SK-N-SH (cell line): ENCODE data around the gene RELB. TPM values are rescaled to one million over a fixed set of nuclear protein-coding genes. Genes with fewer than 3 reads are reported as not detected.
A peak's percentile ranks its signal among the peaks of the same experiment; 100 is the strongest.

ENCODE experiments used
- CTCF ChIA-PET: fragments of 300-600, 350-600 bp; formaldehyde crosslinking; extraction: SDS; loops from one replicate; lab custom pipeline; 2021; lab: Yijun Ruan, JAX
- POLR2A ChIA-PET: fragments of 350-600 bp; sonication (Branson Sonifier 250); formaldehyde crosslinking; extraction: SDS; loops from one replicate; lab custom pipeline; 2020; ENCODE audit warnings: antibody characterized with exemption, inconsistent platforms; lab: Yijun Ruan, JAX
- DNase-seq: peaks from one replicate; pipeline ENCODE4 v3.0.0; 2012
- H2AFZ ChIP-seq: fragments of 200-600 bp; sonication (generic); 2 replicates; pipeline ENCODE4 v1.8.1; 2016; ENCODE audit warnings: antibody characterized with exemption, mild to moderate bottlenecking, low read depth
- H3F3A ChIP-seq: fragments of 200-600 bp; sonication (generic); replicated peaks from 2 replicates; pipeline ENCODE3; 2016; ENCODE audit warnings: antibody characterized with exemption, mild to moderate bottlenecking; ENCODE audit not compliant: insufficient read depth
- H3K27ac ChIP-seq, 2 experiments: fragments of 200-500 bp in 1 of 2; fragments of 200-600 bp in 1 of 2; sonication (Bioruptor generic) in 1 of 2; sonication (generic), shearing (Covaris generic) in 1 of 2; 2 replicates each; pipeline versions ENCODE4 v1.5.1 to v1.6.1; 2014 to 2016; ENCODE audit warnings: low read depth in 2 of 2, inconsistent platforms in 1 of 2, low read length in 1 of 2, mild to moderate bottlenecking in 1 of 2, mixed read lengths in 1 of 2
- H3K27me3 ChIP-seq: fragments of 200-600 bp; sonication (generic), shearing (Covaris generic); 2 replicates; pipeline ENCODE4 v1.6.1; 2016; ENCODE audit warnings: mixed run types; ENCODE audit not compliant: insufficient read depth
- H3K36me3 ChIP-seq, 2 experiments: fragments of 200-500 bp in 1 of 2; fragments of 200-600 bp in 1 of 2; sonication (Bioruptor generic) in 1 of 2; sonication (generic) in 1 of 2; replicated peaks in 1 of 2; 2 replicates each; pipeline versions ENCODE3 to v1.5.1; 2014 to 2016; ENCODE audit warnings: low read length in 1 of 2, mild to moderate bottlenecking in 1 of 2; ENCODE audit not compliant: insufficient read depth in 2 of 2, control insufficient read depth in 1 of 2
- H3K4me1 ChIP-seq, 2 experiments: fragments of 200-500 bp in 1 of 2; fragments of 200-600 bp in 1 of 2; sonication (Bioruptor generic) in 1 of 2; sonication (generic), shearing (Covaris generic) in 1 of 2; 2 replicates each; pipeline versions ENCODE4 v1.5.1 to v1.6.1; 2014 to 2016; ENCODE audit warnings: low read depth in 1 of 2, low read length in 1 of 2, mixed run types in 1 of 2; ENCODE audit not compliant: insufficient read depth in 2 of 2, control insufficient read depth in 1 of 2
- H3K4me2 ChIP-seq: fragments of 200-600 bp; sonication (generic), shearing (Covaris generic); 2 replicates; pipeline ENCODE4 v1.6.1; 2017; ENCODE audit warnings: mixed run types
- H3K4me3 ChIP-seq, 2 experiments: fragments of 200-500 bp in 1 of 2; fragments of 200-600 bp in 1 of 2; sonication (Bioruptor generic) in 1 of 2; sonication (generic), shearing (Covaris generic) in 1 of 2; 2 replicates each; pipeline versions ENCODE4 v1.5.1 to v1.8.1; 2014 to 2016; ENCODE audit warnings: low read depth in 2 of 2, inconsistent platforms in 1 of 2, low read length in 1 of 2, mild to moderate bottlenecking in 1 of 2, mixed read lengths in 1 of 2, moderate library complexity in 1 of 2
- H3K79me2 ChIP-seq: fragments of 200-600 bp; sonication (generic); 2 replicates; pipeline ENCODE4 v1.8.1; 2017; ENCODE audit warnings: mild to moderate bottlenecking; ENCODE audit not compliant: insufficient read depth
- H3K9ac ChIP-seq: fragments of 200-600 bp; sonication (generic); 2 replicates; pipeline ENCODE4 v1.6.1; 2017; ENCODE audit warnings: mixed run types
- H3K9me2 ChIP-seq: fragments of 200-600 bp; sonication (generic); 2 replicates; pipeline ENCODE4 v1.6.1; 2017; ENCODE audit warnings: mixed run types
- H3K9me3 ChIP-seq: fragments of 200-600 bp; sonication (generic); 2 replicates; pipeline ENCODE4 v1.6.1; 2017; ENCODE audit warnings: mixed run types, mild to moderate bottlenecking, moderate library complexity
- H4K20me1 ChIP-seq: fragments of 200-600 bp; sonication (generic); 2 replicates; pipeline ENCODE4 v1.6.1; 2017; ENCODE audit warnings: mild to moderate bottlenecking, mixed run types; ENCODE audit not compliant: insufficient read depth
- CHD2 ChIP-seq: fragments of 150-350 bp; IDR thresholded peaks from 2 replicates; pipeline ENCODE4 v1.6.1; 2018; ENCODE audit warnings: low read length; ENCODE audit not compliant: partially characterized antibody
- EP300 ChIP-seq, 2 experiments: IDR thresholded peaks; 2 replicates each; pipeline versions ENCODE4 v1.4.0 to v1.6.1; 2012; ENCODE audit warnings: borderline replicate concordance in 1 of 2, low read depth in 1 of 2, low read length in 1 of 2
- WGBS: methylation state at CpG from one replicate; pipeline ENCODE4 v1.1.6; 2017; ENCODE audit warnings: low lambda C conversion rate; 5-methylcytosine and 5-hydroxymethylcytosine counted together
- polyA plus RNA-seq, 3 experiments: library from polyadenylated mRNA; depleted of rRNA; stranded (reverse); fragments of >200 nt; gene quantifications; 2 replicates each; pipeline ENCODE4 v1.2.3, GENCODE V29; 2012
- TF ChIP-seq, protein P1 (sequence below): fragments of 150-350 bp; IDR thresholded peaks from 2 replicates; pipeline ENCODE4 v1.6.1; 2017; ENCODE audit warnings: antibody characterized with exemption, low read length, low read depth, borderline replicate concordance
- TF ChIP-seq, protein P2 (sequence below): IDR thresholded peaks from 2 replicates; pipeline ENCODE4 v1.4.0; 2012; ENCODE audit warnings: low read depth, borderline replicate concordance

RELB gene
- polyA plus RNA-seq, 1 of the 3 experiments (the other 2 are of a cell fraction) = 12.6 TPM

DNA sequence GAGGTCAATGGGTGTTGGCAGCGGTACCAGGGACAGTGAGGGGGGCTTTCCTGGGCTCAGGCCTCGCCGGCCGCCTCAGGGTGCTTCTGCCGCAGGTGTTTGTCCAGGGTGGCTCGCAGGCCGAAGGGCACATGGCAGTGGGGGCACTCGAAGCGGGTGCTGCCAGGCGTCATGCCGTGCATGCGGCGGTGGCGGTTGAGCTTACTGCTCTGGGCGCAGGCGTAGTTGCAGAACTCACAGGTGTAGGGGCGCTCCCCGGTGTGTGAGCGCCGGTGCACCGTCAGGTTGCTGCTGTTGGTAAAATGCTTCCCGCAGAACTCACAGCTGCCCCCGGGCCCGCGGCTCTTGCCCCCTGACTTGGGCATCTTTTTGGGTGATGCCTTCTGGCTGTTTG is 70.3 kb downstream of the RELB start:
- Histone ChIP-seq H3F3A (peaks cover 4% of the 10 kb centered on the region), H3K4me3 (no peak overlapping the region), H2AFZ (no peak overlapping the region), H4K20me1 (no peaks in the 10 kb centered on the region), H3K4me1 (no peaks in the 10 kb centered on the region), H3K79me2 (no peaks in the 10 kb centered on the region), H3K9me2 (no peaks in the 10 kb centered on the region), H3K9me3 (no peaks in the 10 kb centered on the region), H3K4me2 (no peak overlapping the region), H3K9ac (no peak overlapping the region), H3K27me3 (no peaks in the 10 kb centered on the region), H3K27ac (no peak overlapping the region), H3K36me3 (peaks cover 4 to 39% of the 10 kb centered on the region in 2 experiments)
- TF ChIP-seq EP300 (IDR thresholded peaks at IDR 0.05; ENCODE audit: borderline replicate concordance in 1 of 2, low read depth in 1 of 2, low read length in 1 of 2) (no peak), CHD2 (no peak)
- TF ChIP-seq, protein P1, sequence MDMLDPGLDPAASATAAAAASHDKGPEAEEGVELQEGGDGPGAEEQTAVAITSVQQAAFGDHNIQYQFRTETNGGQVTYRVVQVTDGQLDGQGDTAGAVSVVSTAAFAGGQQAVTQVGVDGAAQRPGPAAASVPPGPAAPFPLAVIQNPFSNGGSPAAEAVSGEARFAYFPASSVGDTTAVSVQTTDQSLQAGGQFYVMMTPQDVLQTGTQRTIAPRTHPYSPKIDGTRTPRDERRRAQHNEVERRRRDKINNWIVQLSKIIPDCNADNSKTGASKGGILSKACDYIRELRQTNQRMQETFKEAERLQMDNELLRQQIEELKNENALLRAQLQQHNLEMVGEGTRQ = no peak
- CTCF ChIA-PET = interaction anchor here (5.5 kb wide), 1 partner anchor 12 kb away, joined by 43 read pairs; no protein-coding TSS in a partner anchor
- WGBS = 88% methylated on average over 16 of the region's 25 CpGs
- POLR2A ChIA-PET = interaction anchor here (1.0 kb wide), 1 partner anchor 107 kb away, joined by 3 read pairs; the partner anchor contains the start of genes BLOC1S3 and TRAPPC6A
- DNase-seq = peak; percentile 36

DNA sequence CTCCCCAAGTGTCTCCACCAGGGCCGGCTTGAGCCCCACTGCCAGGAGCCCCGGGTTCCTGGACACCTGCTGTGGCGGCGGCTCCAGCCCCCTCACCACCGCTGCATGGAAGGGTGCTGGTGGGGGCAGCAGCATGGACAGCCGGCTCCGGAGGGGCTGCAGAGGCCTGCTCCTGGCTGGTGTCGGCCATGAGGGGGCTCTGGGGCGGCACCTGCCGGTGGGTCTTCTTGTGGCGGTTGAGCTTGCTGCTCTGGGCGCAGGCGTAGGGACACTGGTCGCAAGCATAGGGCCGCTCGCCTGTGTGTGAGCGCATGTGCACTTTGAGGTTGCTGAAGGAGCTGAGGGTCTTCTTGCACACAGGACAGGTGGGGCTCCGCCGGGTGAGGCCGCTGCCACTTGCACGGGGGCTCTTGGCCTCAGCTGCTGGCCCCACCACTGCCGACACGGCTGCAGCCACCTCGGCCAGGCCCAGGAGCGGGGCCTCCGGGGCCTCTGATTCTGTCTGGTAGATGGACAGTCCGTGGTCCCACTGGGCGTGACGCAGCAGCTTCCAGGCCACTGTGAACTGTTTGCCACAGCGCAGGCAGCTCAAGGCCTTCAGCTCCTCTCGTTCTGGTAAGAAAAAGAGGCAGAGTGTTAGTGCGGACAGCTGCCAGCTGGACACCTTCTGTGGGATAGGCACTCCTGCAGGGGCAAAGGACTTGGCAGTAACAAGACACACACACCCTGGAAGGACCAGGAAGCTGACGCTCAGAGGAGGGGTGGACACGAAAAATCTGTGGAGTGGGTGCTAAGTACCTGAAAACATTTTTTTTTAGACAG is 70.9 kb downstream of the RELB start:
- H3K9ac ChIP-seq = no peak overlapping the region
- peaks cover 4 to 34% of the 10 kb centered on the region in 2 experiments for H3K36me3 ChIP-seq
- no peaks in the 10 kb centered on the region for H3K4me1 ChIP-seq
- ChIA-PET CTCF (interaction anchor here (5.5 kb wide), 1 partner anchor 13 kb away, joined by 43 read pairs; no protein-coding TSS in a partner anchor), POLR2A (interaction anchor here (1.0 kb wide), 1 partner anchor 106 kb away, joined by 3 read pairs; the partner anchor contains the start of genes BLOC1S3 and TRAPPC6A)
- no peak overlapping the region for H3K4me2 ChIP-seq
- peaks cover 8% of the 10 kb centered on the region for H3F3A ChIP-seq
- no peak overlapping the region for H2AFZ ChIP-seq
- H3K9me2 ChIP-seq = no peaks in the 10 kb centered on the region
- 96% methylated on average over 19 of the region's 34 CpGs for WGBS
- no peaks in the 10 kb centered on the region for H3K9me3 ChIP-seq
- no peaks in the 10 kb centered on the region for H3K27me3 ChIP-seq
- H3K79me2 ChIP-seq = no peaks in the 10 kb centered on the region
- no peak for DNase-seq
- no peak overlapping the region for H3K4me3 ChIP-seq
- no peaks in the 10 kb centered on the region for H4K20me1 ChIP-seq
- H3K27ac ChIP-seq = no peak overlapping the region
- TF ChIP-seq, protein P2, sequence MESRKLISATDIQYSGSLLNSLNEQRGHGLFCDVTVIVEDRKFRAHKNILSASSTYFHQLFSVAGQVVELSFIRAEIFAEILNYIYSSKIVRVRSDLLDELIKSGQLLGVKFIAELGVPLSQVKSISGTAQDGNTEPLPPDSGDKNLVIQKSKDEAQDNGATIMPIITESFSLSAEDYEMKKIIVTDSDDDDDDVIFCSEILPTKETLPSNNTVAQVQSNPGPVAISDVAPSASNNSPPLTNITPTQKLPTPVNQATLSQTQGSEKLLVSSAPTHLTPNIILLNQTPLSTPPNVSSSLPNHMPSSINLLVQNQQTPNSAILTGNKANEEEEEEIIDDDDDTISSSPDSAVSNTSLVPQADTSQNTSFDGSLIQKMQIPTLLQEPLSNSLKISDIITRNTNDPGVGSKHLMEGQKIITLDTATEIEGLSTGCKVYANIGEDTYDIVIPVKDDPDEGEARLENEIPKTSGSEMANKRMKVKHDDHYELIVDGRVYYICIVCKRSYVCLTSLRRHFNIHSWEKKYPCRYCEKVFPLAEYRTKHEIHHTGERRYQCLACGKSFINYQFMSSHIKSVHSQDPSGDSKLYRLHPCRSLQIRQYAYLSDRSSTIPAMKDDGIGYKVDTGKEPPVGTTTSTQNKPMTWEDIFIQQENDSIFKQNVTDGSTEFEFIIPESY = no peak
